H1 (cell line): ENCODE results near the gene HDAC9. TPM values are rescaled to one million over a fixed set of nuclear protein-coding genes. Genes with fewer than 3 reads are reported as not detected.

Experiments
- CTCF ChIA-PET: fragments of 300-600 bp; sonication (Branson Sonifier 250); formaldehyde crosslinking; loops from one replicate; lab custom pipeline; 2021; ENCODE audit not compliant: partially characterized antibody; lab: Charles Lee
- POLR2A ChIA-PET: fragments of 300-600 bp; sonication (Branson Sonifier 250); formaldehyde crosslinking; loops from one replicate; lab custom pipeline; 2021; ENCODE audit warnings: inconsistent platforms; ENCODE audit not compliant: partially characterized antibody; lab: Charles Lee
- DNase-seq, 2 experiments: peaks; one replicate each; pipeline versions ENCODE4 v3.0.0 to v3.0.0-alpha.2; 2010 to 2022; ENCODE audit warnings: low spot score in 2 of 2, low read depth in 1 of 2, mixed read lengths in 1 of 2
- FAIRE-seq: peaks from 2 replicates; lab custom pipeline; 2011; peaks lifted over from hg19 to GRCh38; lab: Jason Lieb, UNC
- H2AFZ ChIP-seq: 2 replicates; pipeline ENCODE4 v1.8.1; 2012; ENCODE audit warnings: low read length, inconsistent platforms
- H2AK5ac ChIP-seq: 2 replicates; pipeline ENCODE4 v1.6.1; 2013; ENCODE audit warnings: low read depth, low read length
- H2BK120ac ChIP-seq: replicated peaks from 2 replicates; pipeline ENCODE3; 2013; ENCODE audit warnings: low read depth, low read length, inconsistent platforms
- H2BK12ac ChIP-seq: 2 replicates; pipeline ENCODE4 v1.6.1; 2013; ENCODE audit warnings: low read depth, low read length
- H2BK15ac ChIP-seq: 2 replicates; pipeline ENCODE4 v1.6.1; 2013; ENCODE audit warnings: low read length
- H2BK20ac ChIP-seq: 2 replicates; pipeline ENCODE4 v1.6.1; 2013; ENCODE audit warnings: low read length
- H2BK5ac ChIP-seq: 2 replicates; pipeline ENCODE4 v1.6.1; 2013; ENCODE audit warnings: low read depth, low read length
- H3K14ac ChIP-seq: 2 replicates; pipeline ENCODE4 v1.6.1; 2013; ENCODE audit warnings: inconsistent platforms; ENCODE audit not compliant: insufficient read length
- H3K18ac ChIP-seq: 2 replicates; pipeline ENCODE4 v1.6.1; 2013; ENCODE audit warnings: low read length; ENCODE audit errors: extremely low read depth
- H3K23ac ChIP-seq: 2 replicates; pipeline ENCODE4 v1.6.1; 2013; ENCODE audit warnings: inconsistent platforms; ENCODE audit not compliant: insufficient read length
- H3K23me2 ChIP-seq: 2 replicates; pipeline ENCODE4 v1.6.1; 2013; ENCODE audit warnings: low read depth, low read length
- H3K27ac ChIP-seq: 2 replicates; pipeline ENCODE4 v1.6.1; 2011; ENCODE audit warnings: low read depth, low read length, inconsistent platforms
- H3K27me3 ChIP-seq, 4 experiments: replicated peaks in 1 of 4; 1 replicate in 1 of 4; 2 replicates in 3 of 4; pipeline versions ENCODE4 v1.6.1 to v1.8.1; 2011 to 2013; ENCODE audit warnings: low read length in 3 of 4, mild to moderate bottlenecking in 3 of 4, inconsistent platforms in 2 of 4, mixed read lengths in 2 of 4, moderate library complexity in 1 of 4; ENCODE audit not compliant: control insufficient read depth in 3 of 4, insufficient read depth in 3 of 4; ENCODE audit errors: extremely low read depth in 1 of 4
- H3K36me3 ChIP-seq, 4 experiments: 2 replicates each; pipeline versions ENCODE4 v1.6.1 to v1.8.1; 2011 to 2013; ENCODE audit warnings: mild to moderate bottlenecking in 4 of 4, low read length in 3 of 4, moderate library complexity in 2 of 4, control low read depth in 1 of 4, inconsistent platforms in 1 of 4; ENCODE audit not compliant: insufficient read depth in 4 of 4, control insufficient read depth in 2 of 4
- H3K4ac ChIP-seq: replicated peaks from 2 replicates; pipeline ENCODE3; 2013; ENCODE audit warnings: low read length, low read depth, mixed read lengths, inconsistent platforms; ENCODE audit not compliant: insufficient read length
- H3K4me1 ChIP-seq, 4 experiments: replicated peaks in 1 of 4; 1 replicate in 1 of 4; 2 replicates in 3 of 4; pipeline versions ENCODE4 v1.6.1 to v1.8.1; 2011 to 2013; ENCODE audit warnings: low read length in 3 of 4, inconsistent platforms in 2 of 4, mixed read lengths in 1 of 4; ENCODE audit not compliant: insufficient read depth in 4 of 4, control insufficient read depth in 3 of 4
- H3K4me2 ChIP-seq, 2 experiments: 2 replicates each; pipeline versions ENCODE4 v1.6.1 to v1.8.1; 2011 to 2013; ENCODE audit warnings: low read depth in 2 of 2, low read length in 2 of 2, control low read depth in 1 of 2, inconsistent platforms in 1 of 2, mild to moderate bottlenecking in 1 of 2; ENCODE audit not compliant: insufficient read depth in 1 of 2
- H3K4me3 ChIP-seq, 4 experiments: fragments of 200-600, 300-600 bp in 1 of 4; sonication (generic), shearing (Covaris generic), sonication (Bioruptor Twin) in 1 of 4; 2 replicates each; pipeline versions ENCODE4 v1.5.1 to v1.8.1; 2011 to 2016; ENCODE audit warnings: low read length in 4 of 4, low read depth in 3 of 4, control low read depth in 2 of 4, inconsistent platforms in 2 of 4, mild to moderate bottlenecking in 2 of 4, mixed read lengths in 1 of 4, moderate library complexity in 1 of 4; ENCODE audit not compliant: insufficient read depth in 2 of 4; ENCODE audit errors: extremely low read depth in 1 of 4
- H3K56ac ChIP-seq: replicated peaks from 2 replicates; pipeline ENCODE3; 2013; ENCODE audit warnings: low read depth, mild to moderate bottlenecking, mixed read lengths, low read length, inconsistent platforms; ENCODE audit not compliant: insufficient read length
- H3K79me1 ChIP-seq: 2 replicates; pipeline ENCODE4 v1.6.1; 2013; ENCODE audit warnings: low read depth, low read length, control low read depth
- H3K79me2 ChIP-seq, 2 experiments: 2 replicates each; pipeline versions ENCODE4 v1.6.1 to v1.8.1; 2012 to 2013; ENCODE audit warnings: low read length in 2 of 2, mild to moderate bottlenecking in 2 of 2, inconsistent platforms in 1 of 2; ENCODE audit not compliant: insufficient read depth in 2 of 2, control insufficient read depth in 1 of 2
- H3K9ac ChIP-seq, 4 experiments: replicated peaks in 1 of 4; 1 replicate in 1 of 4; 2 replicates in 3 of 4; pipeline versions ENCODE4 v1.6.1 to v1.8.1; 2011 to 2013; ENCODE audit warnings: low read depth in 3 of 4, low read length in 3 of 4, control low read depth in 2 of 4, mild to moderate bottlenecking in 2 of 4, moderate library complexity in 2 of 4, inconsistent platforms in 1 of 4; ENCODE audit errors: extremely low read depth in 1 of 4
- H3K9me3 ChIP-seq, 2 experiments: 2 replicates each; pipeline versions ENCODE4 v1.6.1 to v1.8.1; 2012 to 2013; ENCODE audit warnings: mild to moderate bottlenecking in 2 of 2, moderate library complexity in 2 of 2, control low read depth in 1 of 2, inconsistent platforms in 1 of 2, low read depth in 1 of 2, low read length in 1 of 2, mixed read lengths in 1 of 2; ENCODE audit not compliant: insufficient read depth in 2 of 2
- H4K20me1 ChIP-seq, 2 experiments: replicated peaks in 1 of 2; 2 replicates each; pipeline versions ENCODE3 to v1.8.1; 2011 to 2013; ENCODE audit warnings: inconsistent platforms in 2 of 2, low read length in 2 of 2, mild to moderate bottlenecking in 1 of 2; ENCODE audit not compliant: insufficient read depth in 2 of 2, control insufficient read depth in 1 of 2
- H4K5ac ChIP-seq: 2 replicates; pipeline ENCODE4 v1.6.1; 2013; ENCODE audit warnings: low read length, low read depth, mixed read lengths, inconsistent platforms; ENCODE audit not compliant: insufficient read length
- H4K8ac ChIP-seq: 2 replicates; pipeline ENCODE4 v1.8.0; 2013; ENCODE audit warnings: mild to moderate bottlenecking, moderate library complexity, low read length, inconsistent platforms; ENCODE audit not compliant: insufficient read depth; ENCODE audit errors: extremely low read depth
- H4K91ac ChIP-seq: replicated peaks from 2 replicates; pipeline ENCODE3; 2013; ENCODE audit warnings: low read length, mixed read lengths, inconsistent platforms; ENCODE audit not compliant: insufficient read length
- CTCF ChIP-seq, 3 experiments: IDR thresholded peaks; 1 replicate in 2 of 3; 2 replicates in 1 of 3; pipeline versions ENCODE4 v1.5.1 to v1.6.1; 2011; ENCODE audit warnings: low read length in 3 of 3, mild to moderate bottlenecking in 3 of 3, inconsistent platforms in 2 of 3, low read depth in 1 of 3, moderate library complexity in 1 of 3; ENCODE audit not compliant: insufficient read depth in 1 of 3; ENCODE audit errors: control extremely low read depth in 1 of 3
- RAD21 ChIP-seq, 2 experiments: IDR thresholded peaks in 1 of 2; conservative IDR thresholded peaks in 1 of 2; 2 replicates each; pipeline ENCODE4 v1.6.1; 2011; ENCODE audit warnings: low read depth in 2 of 2, low read length in 2 of 2, improper control_type of control experiment in 1 of 2, inconsistent platforms in 1 of 2, mild to moderate bottlenecking in 1 of 2, moderate library complexity in 1 of 2
- SUZ12 ChIP-seq: fragments of 200-600 bp; sonication (generic); IDR thresholded peaks from 2 replicates; pipeline ENCODE4 v1.6.1; 2012; ENCODE audit warnings: mild to moderate bottlenecking, inconsistent platforms, low read length, moderate library complexity, mixed read lengths
- WGBS, 2 experiments: shearing (Covaris generic) in 1 of 2; methylation state at CpG; one replicate each; pipeline versions ENCODE4 v1.1.6 to v1.1.7; 2013 to 2015; ENCODE audit warnings: low lambda C conversion rate in 2 of 2, mixed read lengths in 2 of 2, inconsistent platforms in 1 of 2, low coverage in 1 of 2, missing lambda C conversion rate in 1 of 2; ENCODE audit not compliant: insufficient replicate concordance in 2 of 2, insufficient coverage in 1 of 2, insufficient read length in 1 of 2; ENCODE audit errors: extremely low coverage in 1 of 2, missing lambda C conversion rate in 1 of 2; 5-methylcytosine and 5-hydroxymethylcytosine counted together
- polyA plus RNA-seq, 7 experiments: library from polyadenylated mRNA; depleted of rRNA in 3 of 7; stranded (reverse) in 5 of 7; unstranded in 2 of 7; fragments of >200 nt in 5 of 7; fragments of 200-250 nt in 2 of 7; gene quantifications; 1 replicate in 5 of 7; 2 replicates in 1 of 7; 4 replicates in 1 of 7; pipeline versions ENCODE4 v1.2.1 to v1.2.3, GENCODE V29; 2011 to 2013; ENCODE audit warnings: missing spikeins in 2 of 7, mixed read lengths in 2 of 7
- total RNA-seq: library from RNA; stranded (reverse); fragmentation: NEBNext Ultra II Directional; extraction: Animal tissue kit (Norgen Biotek cat#: 25700); gene quantifications from 2 replicates; pipeline ENCODE4 v1.2.1, GENCODE V29; 2021
- TF ChIP-seq, protein P1 (sequence below): IDR thresholded peaks from 2 replicates; pipeline ENCODE4 v1.6.1; 2012; ENCODE audit warnings: low read length, inconsistent platforms

Gene HDAC9
- total and polyA plus RNA-seq, 2 of the 8 experiments (the other 6 are each of a cell fraction or from before 2014, with no cell fraction given) = 9.5 to 13.1 TPM

GRCh38 chr7:18610331-18610948 lies 114.9 kb downstream of the HDAC9 start:
- no peak overlapping the region for H2AFZ ChIP-seq
- no peak overlapping the region for H3K9ac ChIP-seq
- H2BK15ac ChIP-seq = no peak overlapping the region
- no peak overlapping the region for H2BK20ac ChIP-seq
- no peaks in the 10 kb centered on the region for H3K23me2 ChIP-seq
- H3K18ac ChIP-seq = no peak overlapping the region
- FAIRE-seq = peak; percentile 90
- no peaks in the 10 kb centered on the region for H3K79me2 ChIP-seq
- TF ChIP-seq, protein P1, sequence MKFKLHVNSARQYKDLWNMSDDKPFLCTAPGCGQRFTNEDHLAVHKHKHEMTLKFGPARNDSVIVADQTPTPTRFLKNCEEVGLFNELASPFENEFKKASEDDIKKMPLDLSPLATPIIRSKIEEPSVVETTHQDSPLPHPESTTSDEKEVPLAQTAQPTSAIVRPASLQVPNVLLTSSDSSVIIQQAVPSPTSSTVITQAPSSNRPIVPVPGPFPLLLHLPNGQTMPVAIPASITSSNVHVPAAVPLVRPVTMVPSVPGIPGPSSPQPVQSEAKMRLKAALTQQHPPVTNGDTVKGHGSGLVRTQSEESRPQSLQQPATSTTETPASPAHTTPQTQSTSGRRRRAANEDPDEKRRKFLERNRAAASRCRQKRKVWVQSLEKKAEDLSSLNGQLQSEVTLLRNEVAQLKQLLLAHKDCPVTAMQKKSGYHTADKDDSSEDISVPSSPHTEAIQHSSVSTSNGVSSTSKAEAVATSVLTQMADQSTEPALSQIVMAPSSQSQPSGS = no peak
- peak in 2 of 3 experiments; percentile 61 to 86; a peak in 2 of 4 replicates for TF ChIP-seq CTCF (IDR thresholded peaks at IDR 0.05; ENCODE audit: control extremely low read depth in 1 of 3, insufficient read depth in 1 of 3, low read depth in 1 of 3, low read length in 3 of 3)
- no peak for TF ChIP-seq SUZ12
- TF ChIP-seq RAD21 (IDR thresholded peaks at IDR 0.05 in 1 of 2, conservative IDR thresholded peaks at IDR 0.05 in 1 of 2; ENCODE audit: low read depth in 2 of 2, low read length in 2 of 2) = peak; percentile 57 to 70
- TF ChIP-seq, all 59 proteins: peak for 2
- Histone ChIP-seq H3K36me3 (peaks cover 0 to 6% (median 0%) of the 10 kb centered on the region in 4 experiments; a peak in 1 of 8 replicates), H4K5ac (no peak overlapping the region), H3K27ac (no peak overlapping the region), H2BK5ac (no peak overlapping the region), H3K4me2 (no peak overlapping the region), H3K79me1 (no peaks in the 10 kb centered on the region), H3K56ac (no peak overlapping the region), H4K20me1 (no peaks in the 10 kb centered on the region), H3K4ac (no peak overlapping the region), H3K14ac (no peak overlapping the region), H3K9me3 (peaks cover 0 to 5% of the 10 kb centered on the region in 2 experiments; a peak in 1 of 4 replicates), H3K4me3 (no peak overlapping the region), H3K23ac (no peak overlapping the region), H4K91ac (no peak overlapping the region), H2BK120ac (no peak overlapping the region), H2AK5ac (no peak overlapping the region), H2BK12ac (no peak overlapping the region), H4K8ac (no peak overlapping the region), H3K27me3 (no peaks in the 10 kb centered on the region), H3K4me1 (no peaks in the 10 kb centered on the region; a peak in 1 of 7 replicates)
- 46% methylated on average over 8 of the region's 8 CpGs; no CpG with 5 or more reads in 1 of the 2 experiments for WGBS, 2 experiments
- POLR2A ChIA-PET = no interaction called here
- DNase-seq = peak; percentile 3 to 55
- CTCF ChIA-PET = interaction anchor here (0.6 to 3.5 kb wide), 32 partner anchors 8 to 318 kb away, joined by 3 to 28 read pairs (median 4); no protein-coding TSS in a partner anchor
